A549 (cell line): ENCODE data around the gene BASP1. TPM values are rescaled to one million over a fixed set of nuclear protein-coding genes. Genes with fewer than 3 reads are reported as not detected.
"Not testable (repeated sequence)": the region's sequence is repeated elsewhere in the genome, so short reads cannot be mapped to it uniquely, and the experiment has no call there.

Experiments
- ATAC-seq, 2 experiments: fragments of 200-7000 bp in 1 of 2; fragments of >200 bp in 1 of 2; cut with Nextera tagmentation in 1 of 2; cut with Tn5 transposase in 1 of 2; 3 replicates each; pipeline versions ENCODE4 v1.8.0 to v1.9.1; 2018 to 2020; ENCODE audit warnings: mild to moderate bottlenecking in 1 of 2, moderate library complexity in 1 of 2
- CTCF ChIA-PET: fragments of 300-600 bp; sonication (Branson Sonifier 250); formaldehyde crosslinking; extraction: SDS; loops from one replicate; lab custom pipeline; 2021; ENCODE audit warnings: antibody characterized with exemption, inconsistent platforms; lab: Yijun Ruan, JAX
- POLR2A ChIA-PET: fragments of 350-600 bp; formaldehyde crosslinking; extraction: SDS; loops from one replicate; lab custom pipeline; 2021; ENCODE audit warnings: antibody characterized with exemption, inconsistent platforms; lab: Yijun Ruan, JAX
- DNase-seq, 2 experiments: peaks; one replicate each; pipeline versions ENCODE4 v3.0.0 to v3.0.0-alpha.2; 2011 to 2016; ENCODE audit warnings: low read depth in 1 of 2, low spot score in 1 of 2
- FAIRE-seq: peaks from 2 replicates; lab custom pipeline; 2011; peaks lifted over from hg19 to GRCh38; lab: Jason Lieb, UNC
- H3K27ac ChIP-seq, 2 experiments: fragments of >200 bp; sonication (Bioruptor Twin); formaldehyde crosslinking; 3 replicates each; pipeline ENCODE4 v1.5.1; 2016 to 2017
- H3K4me1 ChIP-seq: fragments of >200 bp; sonication (Bioruptor Twin); formaldehyde crosslinking; 3 replicates; pipeline ENCODE4 v1.6.1; 2016
- H3K4me2 ChIP-seq: fragments of >200 bp; sonication (Bioruptor Twin); formaldehyde crosslinking; 3 replicates; pipeline ENCODE4 v1.6.1; 2016
- H3K4me3 ChIP-seq: fragments of >200 bp; sonication (Bioruptor Twin); formaldehyde crosslinking; 3 replicates; pipeline ENCODE4 v1.5.1; 2016
- H3K9me3 ChIP-seq: fragments of >200 bp; sonication (Bioruptor Twin); formaldehyde crosslinking; 3 replicates; pipeline ENCODE4 v1.6.1; 2016
- CBX2 ChIP-seq: fragments of 200-600 bp; sonication (generic); IDR thresholded peaks from 2 replicates; pipeline ENCODE4 v1.6.1; 2016; ENCODE audit warnings: low read depth, mild to moderate bottlenecking, borderline replicate concordance
- CBX8 ChIP-seq: fragments of 200-600 bp; sonication (generic); IDR thresholded peaks from 2 replicates; pipeline ENCODE4 v1.6.1; 2016
- CEBPB ChIP-seq, 2 experiments: fragments of >200 bp in 1 of 2; sonication (Bioruptor Twin) in 1 of 2; formaldehyde crosslinking in 1 of 2; IDR thresholded peaks; 2 replicates each; pipeline ENCODE4 v1.6.1; 2012 to 2016
- FOSB ChIP-seq: fragments of 250-450 bp; sonication (Bioruptor Pico); IDR thresholded peaks from 2 replicates; pipeline ENCODE4 v1.5.0; 2020; ENCODE audit warnings: mild to moderate bottlenecking, moderate library complexity
- FOSL2 ChIP-seq, 2 experiments: fragments of 450-650 bp in 1 of 2; fragments of >200 bp in 1 of 2; sonication (Bioruptor Twin) in 1 of 2; formaldehyde crosslinking; IDR thresholded peaks; 2 replicates each; pipeline versions ENCODE4 v1.5.0 to v1.6.1; 2016 to 2020; ENCODE audit warnings: mild to moderate bottlenecking in 1 of 2, moderate library complexity in 1 of 2
- GATA3 ChIP-seq: IDR thresholded peaks from 2 replicates; pipeline ENCODE4 v1.6.1; 2012; ENCODE audit warnings: borderline replicate concordance
- HOXB5 ChIP-seq: fragments of 250-450 bp; sonication (Bioruptor Pico); IDR thresholded peaks from 2 replicates; pipeline ENCODE4 v1.5.0; 2020; ENCODE audit warnings: mild to moderate bottlenecking, moderate library complexity
- JUN ChIP-seq, 2 experiments: fragments of >200 bp; sonication (Bioruptor Twin); formaldehyde crosslinking; IDR thresholded peaks; 2 replicates in 1 of 2; 3 replicates in 1 of 2; pipeline ENCODE4 v1.6.1; 2016 to 2017
- JUNB ChIP-seq: fragments of >200 bp; sonication (Bioruptor Twin); formaldehyde crosslinking; IDR thresholded peaks from 2 replicates; pipeline ENCODE4 v1.6.1; 2016
- KDM5A ChIP-seq: fragments of 200-600 bp; sonication (generic); IDR thresholded peaks from 2 replicates; pipeline ENCODE4 v1.6.1; 2016; ENCODE audit warnings: antibody characterized with exemption, mild to moderate bottlenecking
- MAFK ChIP-seq: fragments of 450-650 bp; IDR thresholded peaks from 2 replicates; pipeline ENCODE4 v1.6.1; 2014; ENCODE audit not compliant: partially characterized antibody
- MAX ChIP-seq: IDR thresholded peaks from 2 replicates; pipeline ENCODE4 v1.6.1; 2012
- MYC ChIP-seq: IDR thresholded peaks from 2 replicates; pipeline ENCODE4 v1.6.1; 2012; ENCODE audit warnings: mild to moderate bottlenecking, inconsistent platforms, low read length, improper control_type of control experiment, borderline replicate concordance
- POLR2AphosphoS2 ChIP-seq: conservative IDR thresholded peaks from 2 replicates; pipeline ENCODE4 v1.6.1; 2012; ENCODE audit warnings: low read length, improper control_type of control experiment, inconsistent platforms
- RAD21 ChIP-seq, 2 experiments: fragments of >200 bp in 1 of 2; sonication (Bioruptor Twin) in 1 of 2; formaldehyde crosslinking in 1 of 2; IDR thresholded peaks in 1 of 2; conservative IDR thresholded peaks in 1 of 2; 2 replicates in 1 of 2; 3 replicates in 1 of 2; pipeline ENCODE4 v1.6.1; 2012 to 2018; ENCODE audit warnings: inconsistent platforms in 1 of 2
- RFX5 ChIP-seq: fragments of 450-650 bp; IDR thresholded peaks from 2 replicates; pipeline ENCODE4 v1.7.1; 2014; ENCODE audit warnings: antibody characterized with exemption, mild to moderate bottlenecking, moderate library complexity
- TP53 ChIP-seq: fragments of 250-450 bp; sonication (Bioruptor Pico); IDR thresholded peaks from 2 replicates; pipeline ENCODE4 v1.5.0; 2021; ENCODE audit warnings: mild to moderate bottlenecking, moderate library complexity
- ZFP36 ChIP-seq: fragments of 450-650 bp; IDR thresholded peaks from 2 replicates; pipeline ENCODE4 v1.6.1; 2014; ENCODE audit warnings: borderline replicate concordance; ENCODE audit not compliant: partially characterized antibody
- WGBS: methylation state at CpG from one replicate; pipeline ENCODE4 v1.1.6; 2017; ENCODE audit errors: missing lambda C conversion rate; 5-methylcytosine and 5-hydroxymethylcytosine counted together
- polyA plus RNA-seq, 4 experiments: library from polyadenylated mRNA; depleted of rRNA in 3 of 4; stranded (reverse); fragments of >200 nt; fragmentation: RNase III in 1 of 4; extraction: RNeasy Plus Mini Kit Qiagen cat#74134 plus additional on column Dnase treatment in 1 of 4; gene quantifications; 2 replicates in 3 of 4; 3 replicates in 1 of 4; pipeline ENCODE4 v1.2.3, GENCODE V29; 2011 to 2017

BASP1 gene
- polyA plus RNA-seq, 2 of the 4 experiments (the other 2 are of a cell fraction): 391 to 454 TPM

- 0 out of 3 replicates have a peak, but pooled peaks cover 3% of the 10 kb centered on the region for H3K9me3 ChIP-seq
- H3K4me1 ChIP-seq: peaks cover 83% of the 10 kb centered on the region
- DNase-seq: no peak
- H3K4me2 ChIP-seq: peak overlapping the region; percentile 37; the same call in 2 of the 3 replicates
- TF ChIP-seq JUN (IDR thresholded peaks at IDR 0.05): no peak
- no peak for TF ChIP-seq CBX2
- TF ChIP-seq JUNB: peak; percentile 58; the same call in 1 of the 2 replicates
- TF ChIP-seq GATA3: peak; percentile 48; the same call in 1 of the 2 replicates
- no peak for TF ChIP-seq FOSL2 (IDR thresholded peaks at IDR 0.05)
- peak; percentile 51; the same call in 1 of the 2 replicates for TF ChIP-seq FOSL2 (CRISPR knock-in tag; IDR thresholded peaks at IDR 0.05)
- peak in 1 of 2 experiments; percentile 43; a peak in 1 of 4 replicates for TF ChIP-seq CEBPB (IDR thresholded peaks at IDR 0.05)
- peak; percentile 32; the same call in 1 of the 2 replicates for TF ChIP-seq MAX
- TF ChIP-seq, all 56 proteins: peak for 5
- CTCF ChIA-PET: interaction anchor here (1.0 kb wide), 1 partner anchor 42 kb away, joined by 3 read pairs; no protein-coding TSS in a partner anchor
- WGBS: 6% methylated on average over 2 of the region's 2 CpGs
- no peak overlapping the region for H3K4me3 ChIP-seq
- POLR2A ChIA-PET: no interaction called here
- H3K27ac ChIP-seq: peak overlapping the region; percentile 44 to 78; a peak in 4 of 6 replicates
- ATAC-seq: no peak
- FAIRE-seq: no peak
Observed at GRCh38 chr5:17258431-17258830, 41.0 kb downstream of the BASP1 start.

- 96% methylated on average over 4 of the region's 4 CpGs for WGBS
- Histone ChIP-seq H3K27ac (peak overlapping the region; percentile 7 to 45; a peak in 3 of 6 replicates), H3K4me1 (peaks cover 83% of the 10 kb centered on the region)
- H3K4me3 ChIP-seq, FAIRE-seq, H3K9me3 ChIP-seq, DNase-seq, ATAC-seq, H3K4me2 ChIP-seq, POLR2A ChIA-PET, CTCF ChIA-PET: not testable (repeated sequence)
- 0 out of 2 replicates have a peak, but pooled peaks have one; percentile 44 for TF ChIP-seq TP53 (CRISPR knock-in tag)
Observed at GRCh38 chr5:17259012-17259411, 41.6 kb downstream of the BASP1 start.

- ATAC-seq (no peak), DNase-seq (no peak), FAIRE-seq (no peak)
- H3K27ac ChIP-seq: 0 out of 6 replicates have a peak overlapping the region, but pooled peaks of 1 of the 2 experiments have one; percentile 18
- H3K4me3 ChIP-seq: no peak overlapping the region
- ChIA-PET CTCF (interaction anchor here (1.3 kb wide), 1 partner anchor 8 kb away, joined by 3 read pairs; no protein-coding TSS in a partner anchor), POLR2A (no interaction called here)
- H3K4me1 ChIP-seq: peaks cover 83% of the 10 kb centered on the region
- no peak for TF ChIP-seq GATA3
- TF ChIP-seq ZFP36: no peak
- TF ChIP-seq KDM5A: no peak
- peak; percentile 37; the same call in 1 of the 2 replicates for TF ChIP-seq POLR2AphosphoS2
- no peak for TF ChIP-seq RFX5
- 0 out of 3 replicates have a peak, but pooled peaks cover 3% of the 10 kb centered on the region for H3K9me3 ChIP-seq
- no peak overlapping the region for H3K4me2 ChIP-seq
- WGBS: 89% methylated on average over 5 of the region's 5 CpGs
Observed at GRCh38 chr5:17259630-17260257, 42.3 kb downstream of the BASP1 start.

GRCh38 chr5:17260549-17260948 is 43.1 kb downstream of the BASP1 start:
- WGBS: 73% methylated on average over 5 of the region's 5 CpGs
- ChIA-PET POLR2A (no interaction called here), CTCF (interaction anchor here (1.3 kb wide), 1 partner anchor 9 kb away, joined by 3 read pairs; no protein-coding TSS in a partner anchor)
- no peak overlapping the region for H3K4me2 ChIP-seq
- peaks cover 83% of the 10 kb centered on the region for H3K4me1 ChIP-seq
- no peak overlapping the region for H3K27ac ChIP-seq
- ATAC-seq (no peak), DNase-seq (no peak), FAIRE-seq (no peak)
- H3K9me3 ChIP-seq: 0 out of 3 replicates have a peak, but pooled peaks cover 3% of the 10 kb centered on the region
- H3K4me3 ChIP-seq: no peak overlapping the region
- TF ChIP-seq HOXB5 (CRISPR knock-in tag): no peak
- no peak for TF ChIP-seq FOSB (CRISPR knock-in tag)
- TF ChIP-seq MYC: no peak

GRCh38 chr5:17261075-17261474 is 43.6 kb downstream of the BASP1 start:
- ChIA-PET CTCF (interaction anchor here (1.3 kb wide), 1 partner anchor 9 kb away, joined by 3 read pairs; no protein-coding TSS in a partner anchor), POLR2A (no interaction called here)
- Histone ChIP-seq H3K4me3 (no peak overlapping the region), H3K4me2 (no peak overlapping the region), H3K9me3 (0 out of 3 replicates have a peak, but pooled peaks cover 3% of the 10 kb centered on the region), H3K4me1 (peaks cover 83% of the 10 kb centered on the region), H3K27ac (no peak overlapping the region)
- no peak for ATAC-seq
- no peak for DNase-seq
- 84% methylated on average over 3 of the region's 3 CpGs for WGBS
- TF ChIP-seq MAFK: peak; percentile 94
- TF ChIP-seq CBX8: no peak
- TF ChIP-seq RAD21 (conservative IDR thresholded peaks at IDR 0.05 in 1 of 2, IDR thresholded peaks at IDR 0.05 in 1 of 2): no peak
- FAIRE-seq: no peak
